ENCODE measurements around the gene LINGO4.

Gene LINGO4, protein sequence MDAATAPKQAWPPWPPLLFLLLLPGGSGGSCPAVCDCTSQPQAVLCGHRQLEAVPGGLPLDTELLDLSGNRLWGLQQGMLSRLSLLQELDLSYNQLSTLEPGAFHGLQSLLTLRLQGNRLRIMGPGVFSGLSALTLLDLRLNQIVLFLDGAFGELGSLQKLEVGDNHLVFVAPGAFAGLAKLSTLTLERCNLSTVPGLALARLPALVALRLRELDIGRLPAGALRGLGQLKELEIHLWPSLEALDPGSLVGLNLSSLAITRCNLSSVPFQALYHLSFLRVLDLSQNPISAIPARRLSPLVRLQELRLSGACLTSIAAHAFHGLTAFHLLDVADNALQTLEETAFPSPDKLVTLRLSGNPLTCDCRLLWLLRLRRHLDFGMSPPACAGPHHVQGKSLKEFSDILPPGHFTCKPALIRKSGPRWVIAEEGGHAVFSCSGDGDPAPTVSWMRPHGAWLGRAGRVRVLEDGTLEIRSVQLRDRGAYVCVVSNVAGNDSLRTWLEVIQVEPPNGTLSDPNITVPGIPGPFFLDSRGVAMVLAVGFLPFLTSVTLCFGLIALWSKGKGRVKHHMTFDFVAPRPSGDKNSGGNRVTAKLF

DNA sequence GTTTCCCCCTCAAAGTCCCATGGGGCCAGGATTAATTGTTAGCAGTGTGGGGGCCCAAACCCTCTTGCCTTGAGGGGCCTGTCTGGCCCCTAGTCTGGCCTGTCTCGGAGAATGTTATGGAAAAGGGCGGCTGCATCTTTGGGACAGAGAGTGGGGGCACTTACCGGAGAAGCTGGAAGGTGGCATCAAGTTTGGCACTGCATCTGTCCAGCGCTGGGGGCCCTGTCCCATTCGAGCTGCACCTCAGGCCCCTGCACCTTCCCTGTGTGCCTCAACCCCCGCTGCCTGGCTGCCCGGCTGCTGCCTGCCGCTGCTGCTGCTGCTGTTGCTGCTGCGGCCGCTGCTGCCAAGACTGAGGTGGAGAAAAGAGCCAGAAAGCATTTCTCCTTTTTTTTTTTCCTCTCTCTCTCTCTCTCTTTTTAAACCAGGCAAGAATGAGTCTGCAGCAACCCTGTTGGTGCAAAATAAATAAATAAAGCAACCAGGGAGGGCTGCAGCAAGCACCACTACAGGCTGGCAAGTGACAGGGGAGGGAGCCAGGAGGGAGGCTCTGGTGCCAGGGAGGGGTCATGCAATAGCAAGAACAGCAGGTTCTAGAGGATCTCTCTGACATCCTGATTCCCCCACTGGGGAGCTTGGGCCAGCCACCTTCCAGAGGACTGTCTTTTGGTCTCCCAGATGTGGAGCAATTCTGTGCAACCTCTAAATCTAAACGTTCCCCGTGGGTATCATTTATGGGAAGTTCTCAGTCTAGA is at the start of gene LINGO4:
LINGO4 (minus strand) TSS at position 354 of the 755 bp plus-strand sequence. CDS start 2,715 bp downstream, outside the sequence.
- no peak for DNase-seq

DNA sequence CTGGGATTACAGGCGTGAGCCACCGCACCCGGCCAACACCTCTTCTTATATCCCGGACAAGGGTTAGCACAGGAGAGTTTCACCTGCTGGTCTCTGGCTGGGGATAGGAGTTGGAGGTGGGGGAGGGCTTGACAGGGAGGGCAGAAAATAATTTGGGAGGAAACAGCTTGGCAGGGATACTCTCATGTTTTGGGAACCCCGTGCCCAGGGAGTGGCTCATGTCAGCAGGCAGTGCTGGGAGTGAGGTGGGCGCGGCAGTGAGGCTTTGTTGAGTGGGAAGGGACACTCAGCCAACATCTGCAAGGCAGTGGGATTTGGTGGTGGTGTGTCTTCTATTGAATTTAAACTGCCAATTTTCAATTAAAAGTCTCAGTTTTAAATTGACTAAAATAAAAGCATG is 49.4 kb upstream of the LINGO4 start:
- DNase-seq = no peak

DNA sequence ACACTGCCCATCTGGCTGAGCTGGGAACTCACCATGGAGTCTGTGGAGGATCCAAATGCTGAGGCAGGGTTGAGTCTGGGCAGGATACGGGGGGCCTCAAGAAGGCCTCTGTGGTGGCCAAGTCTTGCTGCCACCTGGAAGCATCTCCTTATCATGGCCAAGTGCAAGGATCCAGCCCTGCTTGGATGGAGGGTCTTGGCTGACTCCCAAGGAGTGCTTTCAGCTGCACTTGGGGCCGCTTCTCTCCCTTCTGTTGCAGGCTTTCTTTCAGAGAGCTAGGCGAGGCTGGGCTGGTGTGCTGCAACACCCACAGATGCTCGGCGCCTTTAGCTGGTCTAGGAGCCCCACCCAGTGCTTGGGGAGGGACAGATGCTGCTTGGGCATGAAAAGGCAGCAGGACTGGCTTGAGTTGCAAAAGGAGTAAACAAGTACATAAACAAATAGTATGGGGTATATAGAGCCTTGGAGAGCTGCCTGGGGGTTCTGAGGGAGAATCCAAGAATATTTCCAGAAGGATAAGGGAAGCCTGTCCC is 48.3 kb upstream of the LINGO4 start, which contains the start of gene THEM5:
THEM5 (minus strand) TSS at position 302 of the 533 bp plus-strand sequence; CDS start at position 155, 147 bp downstream.
- no peak for DNase-seq

- no peak for DNase-seq
Measured at GRCh38 chr1:151852733-151853132, 47.5 kb upstream of the LINGO4 start.

DNA sequence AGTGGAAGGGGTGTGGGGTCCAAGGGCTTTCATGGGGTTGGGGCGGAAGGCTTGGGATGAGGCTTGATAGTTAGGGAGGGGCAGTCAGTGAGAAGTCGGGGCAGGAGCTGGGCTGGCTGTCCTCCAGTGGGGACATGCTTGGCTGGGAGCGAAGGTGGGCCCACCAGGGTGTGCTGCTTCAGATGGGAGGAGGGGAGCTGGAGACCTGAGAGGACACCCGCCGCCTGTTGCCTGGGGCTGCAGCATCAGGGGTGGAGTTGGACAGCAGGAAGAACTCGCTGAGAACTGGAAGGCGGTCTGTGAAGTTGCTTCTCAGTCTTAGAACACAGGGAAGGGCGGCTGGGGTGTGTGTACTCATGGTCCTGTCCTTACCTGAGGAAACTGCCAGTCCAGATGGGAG is 46.7 kb upstream of the LINGO4 start:
- DNase-seq = no peak

DNA sequence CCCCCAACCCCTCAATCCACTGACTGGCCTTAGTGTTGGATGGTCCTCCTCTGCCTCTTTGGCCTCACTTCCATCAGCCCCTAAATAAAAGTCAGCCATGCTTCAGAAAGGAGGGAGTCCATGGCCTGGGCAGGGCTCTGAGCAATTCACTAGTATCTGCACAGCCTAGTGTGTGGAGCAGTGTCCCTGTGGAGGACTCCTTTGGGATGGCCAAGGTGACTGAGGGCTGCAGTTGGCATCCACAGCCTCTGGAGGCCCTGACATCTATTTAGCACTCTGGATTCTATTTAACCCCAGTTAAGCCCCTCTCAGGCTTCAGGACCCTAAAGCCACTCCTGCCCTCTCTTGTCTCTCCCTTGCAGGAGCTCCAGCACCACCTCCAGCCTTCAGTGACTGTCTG is 44.7 kb upstream of the LINGO4 start:
- no peak for DNase-seq

DNA sequence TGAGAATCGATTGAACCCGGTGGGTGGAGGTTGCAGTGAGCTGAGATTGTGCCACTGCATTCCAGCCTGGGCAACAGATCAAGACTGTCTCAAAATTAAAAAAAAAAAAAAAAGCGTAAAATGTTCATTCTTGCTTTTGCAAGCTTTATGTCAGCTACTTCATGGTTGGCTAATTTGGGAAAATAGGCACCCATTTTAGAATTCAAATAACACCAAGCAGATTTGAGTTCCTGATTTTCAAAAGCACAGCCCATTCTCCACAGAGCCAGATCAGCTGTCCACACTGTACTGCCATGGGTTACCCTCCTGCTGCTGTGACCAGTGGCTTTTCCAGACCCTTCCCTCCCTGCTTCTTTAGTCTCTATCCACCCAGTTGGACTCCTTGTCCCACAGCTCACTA is 43.9 kb upstream of the LINGO4 start:
- no peak for DNase-seq

GRCh38 chr1:151847867-151848596 is 42.8 kb upstream of the LINGO4 start:
- DNase-seq = no peak

- DNase-seq = no peak
Measured at GRCh38 chr1:151846686-151847237, 41.5 kb upstream of the LINGO4 start.

GRCh38 chr1:151846062-151846568 is 40.9 kb upstream of the LINGO4 start:
- peak; percentile 30 to 39 for DNase-seq

- no peak for DNase-seq
Measured at GRCh38 chr1:151843398-151843797, 38.2 kb upstream of the LINGO4 start.

DNA sequence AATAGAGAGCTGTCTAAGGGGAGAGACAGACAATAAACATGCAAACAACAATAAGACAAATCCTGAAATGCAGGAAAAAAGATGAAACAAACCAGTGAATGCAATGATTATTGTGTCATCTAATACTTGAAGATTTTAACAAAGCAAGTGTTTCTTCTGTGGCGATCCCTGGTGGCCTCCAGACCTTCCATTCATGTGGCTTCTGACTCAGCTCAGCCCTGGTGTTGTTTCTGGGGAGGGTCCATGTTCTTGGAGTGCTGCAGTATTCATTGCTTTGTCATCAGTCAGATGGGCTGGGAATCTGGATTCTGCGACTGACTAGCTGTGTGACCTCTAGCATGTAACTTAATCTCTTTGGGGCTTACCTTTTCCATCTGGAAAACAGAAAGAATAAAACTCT is 35.9 kb upstream of the LINGO4 start:
- DNase-seq = no peak

DNA sequence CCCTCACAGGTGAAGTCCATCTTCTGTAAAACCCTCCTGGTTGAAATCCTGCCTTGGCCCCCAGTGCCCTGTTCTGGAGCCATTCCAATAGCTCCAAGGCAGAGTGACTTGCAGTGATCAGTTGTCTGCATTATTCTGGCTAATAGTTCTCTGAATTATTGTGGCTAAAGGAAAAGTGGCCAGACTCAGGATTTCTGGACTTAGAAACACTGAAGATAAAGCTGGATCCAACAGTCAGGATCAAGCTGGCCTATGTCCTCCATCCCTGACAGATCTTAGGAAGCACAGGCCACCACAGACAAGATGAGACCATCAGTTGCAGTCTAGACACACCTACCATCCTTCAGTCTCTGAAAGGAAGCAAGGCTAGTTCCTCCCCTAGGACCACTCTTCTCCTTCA is 35.2 kb upstream of the LINGO4 start:
- no peak for DNase-seq

GRCh38 chr1:151839457-151840403 is 34.5 kb upstream of the LINGO4 start, which contains the start of gene C2CD4D:
Gene C2CD4D, minus strand, starts transcription at chr1:151839820. Its CDS starts 831 bp downstream, at chr1:151838989.
- DNase-seq = no peak

DNA sequence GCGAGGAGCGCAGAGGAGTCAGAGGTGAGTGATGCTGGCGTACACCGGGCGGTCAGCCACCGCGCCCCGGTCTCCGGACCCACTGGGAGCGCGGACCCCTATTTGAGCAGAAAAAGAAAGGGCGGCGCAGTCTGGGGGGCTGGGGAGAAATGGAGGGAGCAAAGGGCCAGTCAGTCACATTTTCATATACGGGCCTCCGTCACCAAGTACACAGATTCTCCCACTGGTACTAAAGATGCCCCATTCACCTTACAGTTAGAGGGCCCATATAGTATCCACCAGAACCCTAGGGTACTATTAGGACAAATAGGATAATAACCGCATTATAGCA is 33.8 kb upstream of the LINGO4 start:
- no peak for DNase-seq

- DNase-seq = no peak
Measured at GRCh38 chr1:151838222-151839081, 33.2 kb upstream of the LINGO4 start.

GRCh38 chr1:151837884-151838221 is 32.6 kb upstream of the LINGO4 start:
- DNase-seq = no peak

DNA sequence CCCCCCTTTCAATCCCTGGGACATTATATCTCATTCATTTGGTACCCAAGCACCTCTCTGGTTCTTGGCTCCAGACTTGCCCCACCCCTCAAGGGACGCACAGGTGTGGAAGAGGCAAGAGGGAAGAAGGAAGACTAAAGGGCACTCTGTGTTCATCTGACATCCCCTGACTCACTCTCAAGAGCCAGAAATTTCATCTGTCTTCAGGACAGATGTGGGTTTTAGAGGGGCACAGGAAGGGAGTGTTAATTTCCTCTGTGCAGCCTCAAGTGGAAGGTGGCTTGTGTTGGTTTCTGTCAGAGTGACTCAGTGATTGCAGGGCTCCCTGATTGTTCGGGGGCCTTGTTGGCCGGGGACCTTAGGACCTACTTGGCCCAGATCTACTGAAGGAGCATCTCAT is 32.0 kb upstream of the LINGO4 start:
- DNase-seq = no peak

- DNase-seq = no peak
Measured at GRCh38 chr1:151835596-151835995, 30.4 kb upstream of the LINGO4 start.

- no peak for DNase-seq
Measured at GRCh38 chr1:151834239-151834638, 29.0 kb upstream of the LINGO4 start.

Data from Kasumi-1 (cell line).